IPS-20b (cell line): ENCODE measurements around the gene SMAD7.

Experiments used
- H3K27ac ChIP-seq: one replicate; pipeline ENCODE4 v1.5.1; 2013; ENCODE audit warnings: low read length
- H3K27me3 ChIP-seq: 2 replicates; pipeline ENCODE4 v1.6.1; 2013; ENCODE audit warnings: mild to moderate bottlenecking, low read length, inconsistent platforms; ENCODE audit not compliant: insufficient read depth
- H3K36me3 ChIP-seq: 2 replicates; pipeline ENCODE4 v1.6.1; 2013; ENCODE audit warnings: low read depth, mild to moderate bottlenecking, inconsistent platforms, low read length, moderate library complexity; ENCODE audit not compliant: insufficient read depth
- H3K4me1 ChIP-seq: 2 replicates; pipeline ENCODE4 v1.6.1; 2013; ENCODE audit warnings: mild to moderate bottlenecking, control low read depth, inconsistent platforms, low read length, moderate library complexity; ENCODE audit not compliant: insufficient read depth
- H3K4me3 ChIP-seq: 2 replicates; pipeline ENCODE4 v1.5.1; 2013; ENCODE audit warnings: mild to moderate bottlenecking, low read length, inconsistent platforms
- H3K9ac ChIP-seq: 2 replicates; pipeline ENCODE4 v1.6.1; 2013; ENCODE audit warnings: low read depth, mild to moderate bottlenecking, inconsistent platforms, low read length, moderate library complexity
- H3K9me3 ChIP-seq: 2 replicates; pipeline ENCODE4 v1.6.1; 2013; ENCODE audit warnings: mild to moderate bottlenecking, low read depth, low read length, inconsistent platforms; ENCODE audit not compliant: insufficient read depth

SMAD7 gene

GRCh38 chr18:48930926-48931325, 19.8 kb downstream of the SMAD7 start:
- Histone ChIP-seq H3K27ac (no peak overlapping the region), H3K27me3 (no peaks in the 10 kb centered on the region), H3K36me3 (no peaks in the 10 kb centered on the region), H3K9ac (no peak overlapping the region), H3K9me3 (no peaks in the 10 kb centered on the region), H3K4me3 (no peak overlapping the region), H3K4me1 (peaks cover 66% of the 10 kb centered on the region)

GRCh38 chr18:48929941-48930713, 20.6 kb downstream of the SMAD7 start:
- Histone ChIP-seq H3K9ac (peak overlapping the region; percentile 20; the same call in 1 of the 2 replicates), H3K9me3 (no peaks in the 10 kb centered on the region), H3K27me3 (no peaks in the 10 kb centered on the region), H3K36me3 (no peaks in the 10 kb centered on the region), H3K27ac (no peak overlapping the region), H3K4me3 (peak overlapping the region; percentile 41; the same call in 1 of the 2 replicates), H3K4me1 (peaks cover 61% of the 10 kb centered on the region)

DNA sequence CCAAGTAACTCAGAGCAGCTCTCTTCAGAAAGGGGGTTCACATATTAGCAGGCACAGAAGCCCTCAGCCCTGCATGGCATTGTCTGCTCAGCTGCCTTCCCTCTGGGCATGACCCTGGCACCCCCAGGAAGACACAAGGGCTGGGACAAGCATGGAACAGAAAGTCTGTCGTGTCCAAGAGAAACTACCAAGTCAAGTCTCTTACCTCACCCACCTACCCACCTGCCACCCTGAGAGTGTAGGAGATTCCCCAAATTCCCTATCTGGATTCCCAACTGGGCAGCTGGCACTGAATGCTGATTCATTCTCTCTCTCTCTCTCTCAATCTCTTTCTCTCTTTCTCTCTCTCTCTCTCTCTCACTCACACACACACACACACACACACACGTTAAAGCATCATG, 21.6 kb downstream of the SMAD7 start:
- Histone ChIP-seq H3K9ac (peak overlapping the region; percentile 20; the same call in 1 of the 2 replicates), H3K4me3 (no peak overlapping the region), H3K9me3 (no peaks in the 10 kb centered on the region), H3K4me1 (peaks cover 64% of the 10 kb centered on the region), H3K36me3 (no peaks in the 10 kb centered on the region), H3K27me3 (no peaks in the 10 kb centered on the region), H3K27ac (no peak overlapping the region)

- no peak overlapping the region for H3K27ac ChIP-seq
- no peak overlapping the region for H3K4me3 ChIP-seq
- no peaks in the 10 kb centered on the region for H3K9me3 ChIP-seq
- no peak overlapping the region for H3K9ac ChIP-seq
- H3K36me3 ChIP-seq, result peaks cover under 1% of the 10 kb centered on the region; the same call in 1 of the 2 replicates
- H3K4me1 ChIP-seq, result peaks cover 62% of the 10 kb centered on the region
- H3K27me3 ChIP-seq, result no peaks in the 10 kb centered on the region
These were observed 22.0 kb downstream of the SMAD7 start for GRCh38 chr18:48928787-48929186.

DNA sequence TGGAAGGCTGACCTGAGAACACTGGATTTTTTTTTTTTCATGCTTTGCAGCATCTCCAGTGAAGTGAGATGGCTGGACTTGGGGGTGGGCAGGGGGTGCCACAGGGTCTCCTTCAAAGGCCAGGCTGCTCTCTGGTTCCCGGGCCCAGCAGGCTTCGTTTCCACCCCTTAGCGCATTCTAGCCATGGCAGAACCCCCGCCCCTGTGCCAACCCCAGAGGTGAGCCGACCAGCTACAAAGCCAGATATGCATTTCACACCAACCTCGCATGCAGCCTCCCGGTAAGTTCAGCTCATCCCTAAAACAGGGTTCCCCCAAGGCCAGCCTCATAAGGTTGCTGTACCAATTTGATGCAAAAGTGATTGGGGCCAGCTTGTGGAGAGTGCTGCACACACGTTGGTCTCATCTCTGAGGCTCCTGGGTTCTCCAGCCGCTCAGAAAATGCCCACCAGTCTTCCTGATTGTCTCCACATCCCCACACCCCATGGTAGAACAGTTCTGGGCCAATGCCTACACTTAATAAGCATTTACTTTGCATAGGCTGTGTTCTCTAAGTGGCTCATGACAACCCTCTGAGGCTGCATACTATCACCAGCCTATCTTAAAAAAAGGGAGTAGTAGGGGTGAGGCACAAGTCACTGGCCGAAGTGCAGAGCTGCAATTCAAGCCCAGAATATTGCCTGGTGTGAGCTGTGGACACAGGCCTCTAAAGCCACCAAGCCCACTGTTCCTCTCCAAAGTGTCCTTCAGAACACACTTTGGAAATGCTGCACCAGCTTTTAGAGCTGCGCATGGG, 23.3 kb downstream of the SMAD7 start:
- no peak overlapping the region for H3K27ac ChIP-seq

DNA sequence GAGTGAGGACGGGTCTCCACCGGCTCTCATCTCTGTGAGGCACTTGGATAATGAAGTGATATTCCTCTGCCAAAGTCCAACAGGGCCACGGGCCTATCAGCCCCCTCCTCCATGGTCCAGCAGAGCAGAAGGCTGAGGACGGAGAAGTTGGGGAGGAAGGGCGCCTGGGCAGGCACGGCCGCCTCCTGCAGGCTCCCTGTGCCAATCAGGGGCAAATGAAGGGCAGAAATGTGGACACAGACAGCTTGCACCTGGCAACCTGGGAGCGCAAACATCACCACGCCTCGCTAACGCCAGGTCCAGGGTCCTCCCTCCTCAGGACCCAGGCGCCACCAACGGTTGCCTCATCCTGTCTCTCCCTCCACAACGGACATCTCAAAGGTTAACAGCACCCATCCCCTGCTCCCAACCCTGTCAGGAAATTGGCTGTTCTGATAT, 24.3 kb downstream of the SMAD7 start:
- Histone ChIP-seq H3K36me3 (peaks cover 10% of the 10 kb centered on the region), H3K4me1 (peaks cover 46% of the 10 kb centered on the region), H3K9ac (no peak overlapping the region), H3K27ac (no peak overlapping the region), H3K4me3 (no peak overlapping the region), H3K9me3 (no peaks in the 10 kb centered on the region), H3K27me3 (no peaks in the 10 kb centered on the region)

More for the DNA sequence above, 23.3 kb downstream of the SMAD7 start:
- peaks cover 54% of the 10 kb centered on the region for H3K4me1 ChIP-seq
- H3K9ac ChIP-seq, result no peak overlapping the region
- H3K27me3 ChIP-seq, result no peaks in the 10 kb centered on the region
- no peak overlapping the region for H3K4me3 ChIP-seq
- peaks cover 6% of the 10 kb centered on the region for H3K36me3 ChIP-seq
- H3K9me3 ChIP-seq, result no peaks in the 10 kb centered on the region

GRCh38 chr18:48925491-48925780, 25.3 kb downstream of the SMAD7 start:
- Histone ChIP-seq H3K9me3 (no peaks in the 10 kb centered on the region), H3K9ac (no peak overlapping the region), H3K4me3 (no peak overlapping the region), H3K4me1 (peaks cover 38% of the 10 kb centered on the region), H3K36me3 (peaks cover 20% of the 10 kb centered on the region), H3K27me3 (no peaks in the 10 kb centered on the region), H3K27ac (no peak overlapping the region)

GRCh38 chr18:48924630-48925490, 25.9 kb downstream of the SMAD7 start:
- Histone ChIP-seq H3K36me3 (peaks cover 21% of the 10 kb centered on the region), H3K9me3 (no peaks in the 10 kb centered on the region), H3K4me1 (peaks cover 34% of the 10 kb centered on the region), H3K9ac (no peak overlapping the region), H3K27ac (no peak overlapping the region), H3K27me3 (no peaks in the 10 kb centered on the region), H3K4me3 (no peak overlapping the region)

GRCh38 chr18:48923746-48924629, 26.8 kb downstream of the SMAD7 start:
- H3K27ac ChIP-seq, result no peak overlapping the region

GRCh38 chr18:48922801-48923730, 27.7 kb downstream of the SMAD7 start:
- Histone ChIP-seq H3K9ac (no peak overlapping the region), H3K27ac (no peak overlapping the region), H3K9me3 (no peaks in the 10 kb centered on the region), H3K36me3 (peaks cover 30% of the 10 kb centered on the region), H3K27me3 (no peaks in the 10 kb centered on the region), H3K4me1 (peaks cover 17% of the 10 kb centered on the region), H3K4me3 (no peak overlapping the region)

More at GRCh38 chr18:48923746-48924629, 26.8 kb downstream of the SMAD7 start:
- Histone ChIP-seq H3K9ac (no peak overlapping the region), H3K4me3 (no peak overlapping the region), H3K9me3 (no peaks in the 10 kb centered on the region), H3K4me1 (peaks cover 25% of the 10 kb centered on the region), H3K27me3 (no peaks in the 10 kb centered on the region), H3K36me3 (peaks cover 29% of the 10 kb centered on the region)
